ENCODE data around the gene ARNT2. TPM values are rescaled to one million over a fixed set of nuclear protein-coding genes. Genes with fewer than 3 reads are reported as not detected.
A peak's percentile ranks its signal among the peaks of the same experiment; 100 is the strongest.

The ARNT2 gene
- total and polyA plus RNA-seq, 2 experiments from 2014 or later = 4.6 to 11.6 TPM

- TF ChIP-seq CTCF (conservative IDR thresholded peaks at IDR 0.05; ENCODE audit: low read depth in 2 of 2) (no peak), EZH2phosphoT487 (IDR thresholded peaks at IDR 0.05; ENCODE audit: unreplicated experiment) (no peak), JUNB (IDR thresholded peaks at IDR 0.05; ENCODE audit: unreplicated experiment) (no peak)
These were observed 127.6 kb downstream of the ARNT2 start (continued) for GRCh38 chr15:80531796-80532195.

- H3K27me3 ChIP-seq (ENCODE audit: insufficient read depth) = no peaks in the 10 kb centered on the region
- DNase-seq (ENCODE audit: low spot score) = no peak
- H3K36me3 Mint-ChIP-seq (ENCODE audit: low read depth) = peaks cover 31% of the 10 kb centered on the region
- no peak overlapping the region for H3K4me3 ChIP-seq
- H3F3A ChIP-seq (replicated peaks; ENCODE audit: low read depth) = no peaks in the 10 kb centered on the region
- peaks cover 29% of the 10 kb centered on the region for H3K9me3 Mint-ChIP-seq
- H2AFZ ChIP-seq = no peak overlapping the region
- no peak overlapping the region for H3K4me3 Mint-ChIP-seq
- H3K4me2 ChIP-seq = no peak overlapping the region
- H3K27ac ChIP-seq (ENCODE audit: low read depth) = no peak overlapping the region
- H3K9me2 ChIP-seq (ENCODE audit: insufficient read depth) = 0 out of 2 replicates have a peak, but pooled peaks cover 3% of the 10 kb centered on the region
- peaks cover 14% of the 10 kb centered on the region for H3K4me1 Mint-ChIP-seq
- no peaks in the 10 kb centered on the region for H3K79me2 ChIP-seq (replicated peaks; ENCODE audit: insufficient read depth)
- no peak overlapping the region for H3K27ac Mint-ChIP-seq
- no peak for ATAC-seq
- H3K4me1 ChIP-seq (ENCODE audit: insufficient read depth) = peaks cover 15% of the 10 kb centered on the region
- peaks cover 13% of the 10 kb centered on the region; the same call in 1 of the 2 replicates for H3K36me3 ChIP-seq (ENCODE audit: insufficient read depth)
- H4K20me1 ChIP-seq (replicated peaks; ENCODE audit: insufficient read depth) = no peaks in the 10 kb centered on the region
- no peak for TF ChIP-seq ZNF331 (CRISPR knock-in tag; IDR thresholded peaks at IDR 0.05; ENCODE audit: low read depth)
- no peak for TF ChIP-seq POLR2AphosphoS5 (IDR thresholded peaks at IDR 0.05; ENCODE audit: low read depth)
- TF ChIP-seq CREB1 (CRISPR knock-in tag; IDR thresholded peaks at IDR 0.05; ENCODE audit: low read depth) = no peak
- no peak for TF ChIP-seq EZH2 (IDR thresholded peaks at IDR 0.05; ENCODE audit: low read depth, unreplicated experiment)
- TF ChIP-seq EZH2phosphoT487 (IDR thresholded peaks at IDR 0.05; ENCODE audit: unreplicated experiment) = no peak
- peaks cover 4% of the 10 kb centered on the region for H3K27me3 Mint-ChIP-seq (ENCODE audit: insufficient read depth, low read depth, poor library complexity)
These were observed 129.7 kb downstream of the ARNT2 start for GRCh38 chr15:80533790-80534333.

GRCh38 chr15:80536231-80536630 lies 132.0 kb downstream of the ARNT2 start:
- ATAC-seq = peak; percentile 79
- H3K4me2 ChIP-seq = peak overlapping the region; percentile 45; the same call in 1 of the 2 replicates
- no peaks in the 10 kb centered on the region for H3F3A ChIP-seq (replicated peaks; ENCODE audit: low read depth)
- Mint-ChIP-seq H3K27ac (peak overlapping the region; percentile 58; the same call in 1 of the 2 replicates), H3K4me1 (peaks cover 14% of the 10 kb centered on the region), H3K27me3 (ENCODE audit: insufficient read depth, low read depth, poor library complexity) (peaks cover 4% of the 10 kb centered on the region), H3K4me3 (no peak overlapping the region), H3K9me3 (peaks cover 29% of the 10 kb centered on the region), H3K36me3 (ENCODE audit: low read depth) (peaks cover 31% of the 10 kb centered on the region)
- H3K4me1 ChIP-seq (ENCODE audit: insufficient read depth) = peaks cover 15% of the 10 kb centered on the region
- peak overlapping the region; percentile 80; the same call in 1 of the 2 replicates for H3K27ac ChIP-seq (ENCODE audit: low read depth)
- TF ChIP-seq ZNF331 (CRISPR knock-in tag; IDR thresholded peaks at IDR 0.05; ENCODE audit: low read depth) (no peak), ETS1 (IDR thresholded peaks at IDR 0.05) (no peak), POLR2AphosphoS5 (IDR thresholded peaks at IDR 0.05; ENCODE audit: low read depth) (no peak), REST (IDR thresholded peaks at IDR 0.05; ENCODE audit: unreplicated experiment) (no peak), CTCF (conservative IDR thresholded peaks at IDR 0.05; ENCODE audit: low read depth in 2 of 2) (no peak), CREB1 (CRISPR knock-in tag; IDR thresholded peaks at IDR 0.05; ENCODE audit: low read depth) (no peak)
- H3K4me3 ChIP-seq = no peak overlapping the region
- H3K79me2 ChIP-seq (replicated peaks; ENCODE audit: insufficient read depth) = no peaks in the 10 kb centered on the region
- no peaks in the 10 kb centered on the region for H3K27me3 ChIP-seq (ENCODE audit: insufficient read depth)
- H4K20me1 ChIP-seq (replicated peaks; ENCODE audit: insufficient read depth) = no peaks in the 10 kb centered on the region
- peaks cover 13% of the 10 kb centered on the region; the same call in 1 of the 2 replicates for H3K36me3 ChIP-seq (ENCODE audit: insufficient read depth)
- no peak overlapping the region for H2AFZ ChIP-seq
- DNase-seq (ENCODE audit: low spot score) = peak; percentile 65
- H3K9me2 ChIP-seq (ENCODE audit: insufficient read depth) = 0 out of 2 replicates have a peak, but pooled peaks cover 3% of the 10 kb centered on the region
